GM10847 (cell line): ENCODE data around the gene GHR.

Experiments used
- POLR2A ChIP-seq: IDR thresholded peaks from 2 replicates; pipeline ENCODE4 v1.6.1; 2011; ENCODE audit not compliant: insufficient read length; ENCODE audit errors: extremely low read depth

The GHR gene

GRCh38 chr5:42520203-42520602 lies 97.0 kb downstream of the GHR start:
- TF ChIP-seq POLR2A: no peak

DNA sequence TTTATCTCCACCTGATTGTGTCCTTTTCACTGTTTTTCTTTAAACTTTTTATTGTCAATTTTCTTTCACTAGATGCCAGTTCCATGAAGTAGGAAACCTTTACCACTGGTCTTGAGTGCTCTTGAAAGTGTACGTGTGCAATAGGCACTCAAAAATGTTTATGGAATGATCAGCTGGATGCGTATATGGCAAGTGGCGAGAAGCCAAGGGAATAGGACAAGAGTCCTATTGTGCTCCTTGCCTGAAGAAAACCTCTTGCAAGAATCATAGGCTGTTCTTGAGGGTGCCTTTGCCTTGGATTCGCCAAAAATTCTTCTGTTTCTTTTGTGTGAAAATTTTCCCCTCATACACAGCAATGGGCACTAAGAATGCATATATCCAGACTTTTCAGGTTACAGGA lies 97.7 kb downstream of the GHR start:
- no peak for TF ChIP-seq POLR2A

DNA sequence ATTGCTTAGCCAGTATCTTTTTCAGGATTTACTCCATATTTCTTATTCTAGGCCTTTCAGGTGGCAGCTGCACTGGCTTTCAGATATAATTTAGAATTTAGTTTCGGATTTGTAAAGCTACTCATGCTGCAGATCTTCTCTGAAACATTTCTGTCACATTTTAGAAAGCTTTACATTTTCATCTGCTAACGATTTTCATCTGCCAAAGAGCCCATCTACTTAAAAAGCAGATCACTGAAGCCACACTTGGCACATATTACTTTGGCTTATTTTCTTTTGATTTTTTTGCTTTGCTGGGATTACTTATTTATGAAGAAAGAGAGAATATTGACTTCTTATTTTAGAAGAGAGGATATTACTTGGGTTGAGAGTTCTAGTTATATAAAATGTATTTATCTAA lies 98.2 kb downstream of the GHR start:
- TF ChIP-seq POLR2A: no peak

DNA sequence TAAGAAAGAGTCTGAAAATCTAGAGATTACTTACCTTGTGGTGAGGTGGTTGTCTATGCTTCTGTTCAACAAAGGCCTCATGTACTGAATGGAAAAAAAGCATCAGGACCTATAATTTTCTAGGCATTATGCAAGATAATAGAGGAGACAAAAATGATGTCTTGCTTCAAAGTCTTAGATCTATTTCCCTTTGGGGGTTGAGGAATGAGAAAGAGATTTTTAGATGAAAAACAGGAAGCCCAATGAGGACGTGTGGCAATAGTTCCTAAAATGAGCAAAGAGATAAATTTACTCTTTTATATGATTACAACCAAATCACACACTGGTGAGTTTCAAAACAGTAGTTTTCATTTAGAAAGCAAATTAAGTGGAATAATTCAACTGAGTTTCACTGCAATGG lies 99.5 kb downstream of the GHR start:
- no peak for TF ChIP-seq POLR2A

DNA sequence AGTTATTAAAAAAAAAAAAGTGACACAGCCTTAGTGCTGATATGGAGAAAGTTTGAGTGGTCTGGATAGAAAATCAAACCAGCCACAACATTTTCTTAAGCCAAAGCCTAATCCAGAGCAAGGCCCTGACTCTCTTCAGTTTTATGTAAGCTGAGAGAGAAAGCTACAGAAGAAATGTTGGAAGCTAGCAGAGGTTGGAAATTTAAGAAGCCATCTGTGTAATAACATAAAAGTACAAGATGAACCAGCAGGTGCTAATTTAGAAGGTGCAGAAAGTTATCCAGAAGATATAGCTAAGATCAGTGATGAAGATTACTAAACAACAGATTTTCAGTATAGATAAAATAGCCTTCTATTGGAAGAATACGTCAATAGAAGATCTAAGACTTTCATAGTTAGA lies 102.9 kb downstream of the GHR start:
- TF ChIP-seq POLR2A: no peak

DNA sequence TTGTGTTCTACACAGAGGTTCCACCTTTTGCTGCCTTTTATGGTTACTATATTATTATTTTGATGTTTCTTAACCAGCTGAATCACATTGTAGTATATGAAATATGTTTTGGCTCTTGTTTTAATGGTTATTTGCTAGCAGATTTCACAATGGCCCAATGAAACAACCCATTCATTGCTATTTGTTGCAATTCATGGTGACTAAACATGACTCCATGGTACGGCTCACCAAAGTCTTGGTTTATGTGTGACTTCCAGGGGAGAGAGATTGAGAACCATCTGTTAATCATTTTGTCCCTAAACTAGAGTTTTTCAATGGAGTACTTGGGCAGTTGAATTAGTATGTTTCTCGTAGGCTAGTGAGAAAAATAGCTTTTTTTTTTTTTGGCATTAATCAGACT lies 108.4 kb downstream of the GHR start:
- TF ChIP-seq POLR2A: no peak

DNA sequence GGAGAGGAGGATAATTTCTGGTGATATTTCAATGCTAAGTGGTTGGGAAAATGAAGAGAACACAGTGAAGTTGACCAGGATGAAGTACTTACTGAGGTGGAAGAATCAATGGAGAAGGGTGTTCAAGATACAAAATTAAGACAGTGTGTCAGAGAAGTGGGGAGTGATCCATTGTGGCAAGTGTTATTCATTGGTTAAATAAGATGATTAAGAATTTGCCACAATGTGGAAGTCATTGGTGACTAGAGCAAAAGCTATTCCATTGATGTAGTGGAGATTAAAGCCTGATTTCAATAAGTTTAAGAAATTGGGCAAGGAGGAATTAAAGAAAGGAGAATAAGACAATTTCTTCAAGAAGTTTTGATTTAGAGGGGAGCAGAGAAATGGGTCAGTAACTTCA lies 118.9 kb downstream of the GHR start:
- no peak for TF ChIP-seq POLR2A

- no peak for TF ChIP-seq POLR2A
These were observed 120.5 kb downstream of the GHR start for GRCh38 chr5:42543774-42544173.

- TF ChIP-seq POLR2A: no peak
These were observed 121.8 kb downstream of the GHR start for GRCh38 chr5:42545038-42545437.

- TF ChIP-seq POLR2A: no peak
These were observed 123.9 kb downstream of the GHR start for GRCh38 chr5:42547141-42547540.

- no peak for TF ChIP-seq POLR2A
These were observed 124.7 kb downstream of the GHR start for GRCh38 chr5:42547894-42548293.

DNA sequence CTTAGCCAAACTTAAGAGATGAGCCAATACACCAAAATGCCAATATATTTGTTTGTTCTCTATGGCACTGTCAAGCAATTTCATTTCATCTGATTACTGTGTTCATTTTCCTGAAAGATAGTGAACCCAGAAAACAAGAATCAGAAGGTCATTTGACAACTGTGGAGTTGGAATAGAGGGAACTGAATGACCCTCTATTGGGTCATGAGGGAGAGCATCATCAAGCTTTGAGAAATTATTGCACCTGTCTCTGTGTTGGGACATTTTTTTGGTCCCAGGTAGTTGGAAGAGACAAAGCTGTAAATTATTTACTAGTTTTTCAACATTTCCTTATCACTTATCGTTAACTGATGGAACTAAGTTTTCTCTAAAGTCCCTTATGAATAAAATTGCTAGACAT lies 129.4 kb downstream of the GHR start:
- TF ChIP-seq POLR2A: no peak

GRCh38 chr5:42553461-42553860 lies 130.2 kb downstream of the GHR start:
- no peak for TF ChIP-seq POLR2A

GRCh38 chr5:42555010-42555409 lies 131.8 kb downstream of the GHR start:
- TF ChIP-seq POLR2A: no peak

GRCh38 chr5:42555797-42556196 lies 132.6 kb downstream of the GHR start:
- TF ChIP-seq POLR2A: no peak

DNA sequence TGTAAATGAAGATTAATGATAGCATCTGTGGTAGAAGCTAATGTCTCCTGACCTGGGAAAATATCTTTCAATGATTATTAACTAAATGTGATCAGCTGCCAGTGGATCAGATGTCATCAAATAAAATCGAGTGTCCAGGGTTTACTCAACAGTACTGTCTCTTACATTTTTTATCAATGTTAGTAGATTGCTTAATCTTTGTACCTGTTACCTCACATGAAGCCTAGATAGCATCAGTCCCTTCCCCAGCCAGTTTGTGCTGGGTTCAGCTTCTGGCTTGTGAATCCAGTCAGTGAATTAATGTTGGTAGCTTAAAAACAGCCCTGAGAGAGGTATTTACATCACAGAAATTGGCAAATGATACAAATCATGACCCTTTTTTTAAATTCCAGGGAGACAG lies 134.4 kb downstream of the GHR start:
- TF ChIP-seq POLR2A: no peak

GRCh38 chr5:42561656-42562055 lies 138.4 kb downstream of the GHR start:
- no peak for TF ChIP-seq POLR2A
